Umbilical cord (tissue), 2 donors: ENCODE results near the gene TXNDC16. TPM values are rescaled to one million over a fixed set of nuclear protein-coding genes. Genes with fewer than 3 reads are reported as not detected.

ENCODE experiments used
- DNase-seq: peaks from one replicate; pipeline ENCODE4 v3.0.0-alpha.2; 2015; ENCODE audit warnings: low spot score
- total RNA-seq: library from RNA; depleted of rRNA; stranded (reverse); fragments of >200 nt; gene quantifications from one replicate; pipeline ENCODE4 v1.2.3, GENCODE V29; 2014; ENCODE audit warnings: low replicate concordance; ENCODE audit not compliant: insufficient read depth

The TXNDC16 gene
- total RNA-seq, 1 donor from 2014 or later: 13.7 TPM

DNA sequence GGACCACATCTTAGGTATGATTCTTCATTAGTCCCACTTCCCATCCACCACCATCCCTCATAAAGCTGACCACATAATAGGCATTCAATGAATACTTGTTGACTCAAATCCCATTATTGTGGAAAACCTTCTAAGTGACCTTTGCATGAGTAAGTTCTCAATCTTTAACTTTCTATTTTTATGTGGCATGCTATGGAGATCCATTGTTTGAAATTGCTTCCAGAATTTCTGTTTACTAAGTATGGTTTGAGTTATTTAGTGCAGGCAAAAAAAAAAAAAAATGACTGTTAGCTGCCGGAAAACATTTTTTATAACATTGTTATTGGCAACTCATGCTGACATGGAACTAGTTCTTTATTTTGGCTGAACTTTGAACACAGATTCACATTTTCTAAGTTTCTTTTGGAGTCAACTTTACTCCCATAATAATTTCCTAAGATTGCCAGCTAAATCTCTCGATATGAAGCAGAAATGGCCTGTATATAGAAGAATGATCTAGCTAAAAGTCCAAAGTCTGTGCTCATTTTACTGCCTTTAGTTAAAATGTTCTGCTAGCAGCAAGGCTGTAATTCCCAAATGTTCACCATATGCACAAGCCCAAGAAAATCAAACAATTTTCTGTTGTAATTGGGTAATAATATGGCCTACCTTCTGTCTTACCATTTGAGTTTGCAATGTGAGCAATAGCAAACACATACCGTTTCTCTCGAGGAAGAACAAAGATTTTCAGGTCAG is 160.3 kb downstream of the TXNDC16 start:
- no peak for DNase-seq

Other genes with a start within 250 kb of the TXNDC16 start
- gene PTGER2, start 238.2 kb downstream of the TXNDC16 start, total RNA-seq: 2.9 TPM
- gene GPR137C, start 331 bp upstream of the TXNDC16 start, total RNA-seq: 4.1 TPM
- 67.4 TPM for gene ERO1A, start 143.1 kb upstream of the TXNDC16 start, total RNA-seq
- 231 TPM for gene PSMC6, start 154.7 kb upstream of the TXNDC16 start, total RNA-seq
- 36.4 TPM for gene STYX, start 177.7 kb upstream of the TXNDC16 start, total RNA-seq
- gene GNPNAT1, start 239.1 kb upstream of the TXNDC16 start, total RNA-seq: 13.7 TPM